ENCODE measurements around the gene ZNF341.

DNA sequence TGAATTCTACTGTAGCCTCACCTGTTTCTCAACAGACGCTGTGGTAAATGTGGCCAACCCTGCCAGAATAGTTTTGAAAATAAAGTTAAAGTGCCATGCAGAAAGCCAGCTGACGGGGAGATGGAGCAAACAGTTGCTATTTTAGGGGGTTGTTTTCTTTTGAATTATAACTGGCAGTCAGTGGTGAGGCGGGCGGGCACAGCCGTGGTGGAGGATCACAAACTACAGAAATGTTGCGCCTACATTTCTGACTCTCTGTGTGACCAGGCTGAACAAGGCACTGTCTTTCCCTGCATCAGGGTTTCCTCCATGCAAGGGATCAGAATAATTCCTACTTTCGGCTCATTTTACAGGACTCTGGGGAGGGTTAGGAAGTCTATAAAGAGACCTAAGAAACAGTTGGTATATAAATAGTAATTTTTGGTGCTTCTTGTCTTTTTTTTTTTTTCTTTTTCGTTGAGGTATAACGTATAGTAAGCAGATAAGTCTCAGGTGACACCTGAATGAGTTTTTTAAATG, 96.6 kb downstream of the ZNF341 start:
- TF ChIP-seq CTCF (IDR thresholded peaks at IDR 0.05) (no peak), EZH2 (IDR thresholded peaks at IDR 0.05; ENCODE audit: borderline replicate concordance, insufficient read depth, low read depth, low read length, poor library complexity, severe bottlenecking) (no peak)
